ENCODE data around the gene ZFPM1.

DNA sequence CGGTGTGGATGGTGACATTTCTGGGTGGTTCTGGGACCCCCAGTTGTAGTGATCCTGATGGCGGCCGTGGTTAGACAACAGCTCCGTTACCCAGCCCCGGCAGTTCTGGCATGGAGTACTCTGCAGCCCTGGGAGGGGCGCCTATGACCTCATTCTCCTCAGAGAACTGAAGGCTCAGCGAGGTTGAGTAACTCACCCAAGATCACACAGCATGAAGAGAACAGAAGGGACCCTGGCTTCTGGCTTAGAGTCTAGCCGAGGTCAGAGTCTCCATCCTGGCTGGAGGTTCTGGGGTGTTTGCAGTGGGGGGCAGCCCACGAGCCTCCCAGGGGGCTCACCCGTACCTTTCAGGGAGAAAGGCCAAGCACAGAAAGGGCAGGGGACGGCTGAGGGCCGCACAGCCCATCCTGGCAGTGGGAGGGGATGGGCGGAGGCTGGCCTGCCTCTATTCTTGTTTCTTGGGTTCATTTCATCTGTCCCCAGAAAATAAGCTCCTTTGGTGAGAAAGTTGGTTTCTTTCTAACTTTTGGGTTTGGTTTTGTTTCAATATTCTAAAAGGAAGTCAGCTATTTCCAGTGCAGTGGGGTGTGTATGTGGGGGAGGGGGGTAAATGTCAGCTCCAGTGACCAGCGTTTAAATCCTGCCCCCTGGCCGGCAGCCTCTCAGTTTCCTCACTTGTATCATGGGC lies 13.2 kb downstream of the ZFPM1 start:
- no peak for TF ChIP-seq POLR2A (IDR thresholded peaks at IDR 0.05)
- TF ChIP-seq, protein P1, sequence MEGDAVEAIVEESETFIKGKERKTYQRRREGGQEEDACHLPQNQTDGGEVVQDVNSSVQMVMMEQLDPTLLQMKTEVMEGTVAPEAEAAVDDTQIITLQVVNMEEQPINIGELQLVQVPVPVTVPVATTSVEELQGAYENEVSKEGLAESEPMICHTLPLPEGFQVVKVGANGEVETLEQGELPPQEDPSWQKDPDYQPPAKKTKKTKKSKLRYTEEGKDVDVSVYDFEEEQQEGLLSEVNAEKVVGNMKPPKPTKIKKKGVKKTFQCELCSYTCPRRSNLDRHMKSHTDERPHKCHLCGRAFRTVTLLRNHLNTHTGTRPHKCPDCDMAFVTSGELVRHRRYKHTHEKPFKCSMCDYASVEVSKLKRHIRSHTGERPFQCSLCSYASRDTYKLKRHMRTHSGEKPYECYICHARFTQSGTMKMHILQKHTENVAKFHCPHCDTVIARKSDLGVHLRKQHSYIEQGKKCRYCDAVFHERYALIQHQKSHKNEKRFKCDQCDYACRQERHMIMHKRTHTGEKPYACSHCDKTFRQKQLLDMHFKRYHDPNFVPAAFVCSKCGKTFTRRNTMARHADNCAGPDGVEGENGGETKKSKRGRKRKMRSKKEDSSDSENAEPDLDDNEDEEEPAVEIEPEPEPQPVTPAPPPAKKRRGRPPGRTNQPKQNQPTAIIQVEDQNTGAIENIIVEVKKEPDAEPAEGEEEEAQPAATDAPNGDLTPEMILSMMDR (IDR thresholded peaks at IDR 0.05): no peak

Data from thyroid gland (tissue), 4 donors.